Measurements from ENCODE around the gene ATE1.

Gene ATE1

GRCh38 chr10:121860810-121861209 is 67.0 kb downstream of the ATE1 start:
- Mint-ChIP-seq H3K27ac (no peak overlapping the region), H3K36me3 (ENCODE audit: low read depth) (peaks cover 69% of the 10 kb centered on the region), H3K4me1 (no peaks in the 10 kb centered on the region), H3K9me3 (peaks cover 6% of the 10 kb centered on the region), H3K4me3 (no peak overlapping the region), H3K27me3 (ENCODE audit: low read depth) (no peaks in the 10 kb centered on the region)
- no peak for TF ChIP-seq CTCF (IDR thresholded peaks at IDR 0.05; ENCODE audit: unreplicated experiment in 3 of 3)

- Mint-ChIP-seq H3K4me3 (no peak overlapping the region), H3K36me3 (ENCODE audit: low read depth) (peaks cover 61% of the 10 kb centered on the region), H3K9me3 (peaks cover 6% of the 10 kb centered on the region), H3K27me3 (ENCODE audit: low read depth) (no peaks in the 10 kb centered on the region), H3K27ac (no peak overlapping the region), H3K4me1 (no peaks in the 10 kb centered on the region)
- TF ChIP-seq CTCF (IDR thresholded peaks at IDR 0.05; ENCODE audit: unreplicated experiment in 3 of 3), result no peak
Measured at GRCh38 chr10:121854809-121855445, 72.9 kb downstream of the ATE1 start.

- Mint-ChIP-seq H3K27me3 (ENCODE audit: low read depth) (no peaks in the 10 kb centered on the region), H3K36me3 (ENCODE audit: low read depth) (peaks cover 68% of the 10 kb centered on the region), H3K4me3 (no peak overlapping the region), H3K9me3 (peaks cover 6% of the 10 kb centered on the region), H3K4me1 (no peaks in the 10 kb centered on the region), H3K27ac (no peak overlapping the region)
- TF ChIP-seq CTCF (IDR thresholded peaks at IDR 0.05; ENCODE audit: unreplicated experiment in 3 of 3), result no peak
Measured at GRCh38 chr10:121853950-121854349, 73.9 kb downstream of the ATE1 start.

- Mint-ChIP-seq H3K4me1 (no peaks in the 10 kb centered on the region), H3K27me3 (ENCODE audit: low read depth) (no peaks in the 10 kb centered on the region), H3K4me3 (no peak overlapping the region), H3K27ac (no peak overlapping the region), H3K36me3 (ENCODE audit: low read depth) (peaks cover 56% of the 10 kb centered on the region), H3K9me3 (no peaks in the 10 kb centered on the region)
- no peak for TF ChIP-seq CTCF (IDR thresholded peaks at IDR 0.05; ENCODE audit: unreplicated experiment in 3 of 3)
Measured at GRCh38 chr10:121851786-121852185, 76.0 kb downstream of the ATE1 start.

- Mint-ChIP-seq H3K4me1 (no peaks in the 10 kb centered on the region), H3K9me3 (peaks cover 9% of the 10 kb centered on the region), H3K27me3 (ENCODE audit: low read depth) (no peaks in the 10 kb centered on the region), H3K36me3 (ENCODE audit: low read depth) (peaks cover 59% of the 10 kb centered on the region), H3K27ac (no peak overlapping the region), H3K4me3 (no peak overlapping the region)
- TF ChIP-seq CTCF (IDR thresholded peaks at IDR 0.05; ENCODE audit: unreplicated experiment in 3 of 3), result no peak
Measured at GRCh38 chr10:121848082-121848481, 79.7 kb downstream of the ATE1 start.

GRCh38 chr10:121846555-121846954 is 81.3 kb downstream of the ATE1 start:
- Mint-ChIP-seq H3K4me3 (no peak overlapping the region), H3K27ac (no peak overlapping the region), H3K4me1 (no peaks in the 10 kb centered on the region), H3K27me3 (ENCODE audit: low read depth) (no peaks in the 10 kb centered on the region), H3K36me3 (ENCODE audit: low read depth) (peaks cover 64% of the 10 kb centered on the region), H3K9me3 (peaks cover 9% of the 10 kb centered on the region)
- no peak for TF ChIP-seq CTCF (IDR thresholded peaks at IDR 0.05; ENCODE audit: unreplicated experiment in 3 of 3)
